Central memory CD4-positive, alpha-beta T cell (primary cell): ENCODE measurements around the gene DLST.
"Not testable (repeated sequence)": the region's sequence is repeated elsewhere in the genome, so short reads cannot be mapped to it uniquely, and the experiment has no call there.

Source experiments
- DNase-seq: peaks from one replicate; pipeline ENCODE4 v3.0.0; 2022

Gene DLST

GRCh38 chr14:74919421-74920165 is 37.9 kb downstream of the DLST start:
- no peak for DNase-seq

- no peak for DNase-seq
These were observed 38.6 kb downstream of the DLST start for GRCh38 chr14:74920281-74920680.

DNA sequence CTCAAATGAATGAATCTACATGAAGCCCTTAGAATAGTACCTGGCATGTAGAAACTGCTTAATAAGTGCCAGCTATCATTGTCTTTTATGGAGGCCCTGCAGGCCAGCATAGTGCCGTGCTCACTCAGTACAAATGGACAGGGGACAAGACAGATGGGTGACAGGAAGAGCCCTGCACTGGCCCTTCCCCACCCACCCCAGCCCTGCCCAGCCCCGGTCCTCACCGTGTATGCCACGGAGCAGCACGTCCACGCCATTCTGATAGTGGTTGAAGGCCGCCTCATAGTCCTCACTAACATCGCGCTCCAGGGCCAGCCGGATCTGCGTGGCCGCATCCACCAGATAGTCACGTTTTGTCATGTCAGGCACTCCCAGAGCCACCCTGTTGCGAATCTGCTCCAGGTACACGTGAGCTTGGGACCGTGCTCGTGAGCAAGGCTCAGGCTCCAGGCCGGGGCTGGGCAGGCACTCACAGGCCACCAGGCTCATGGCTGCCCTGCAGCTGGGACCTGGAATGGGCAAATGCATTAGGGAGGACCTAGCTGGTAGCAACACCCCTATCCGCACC is 39.4 kb downstream of the DLST start:
- no peak for DNase-seq

DNA sequence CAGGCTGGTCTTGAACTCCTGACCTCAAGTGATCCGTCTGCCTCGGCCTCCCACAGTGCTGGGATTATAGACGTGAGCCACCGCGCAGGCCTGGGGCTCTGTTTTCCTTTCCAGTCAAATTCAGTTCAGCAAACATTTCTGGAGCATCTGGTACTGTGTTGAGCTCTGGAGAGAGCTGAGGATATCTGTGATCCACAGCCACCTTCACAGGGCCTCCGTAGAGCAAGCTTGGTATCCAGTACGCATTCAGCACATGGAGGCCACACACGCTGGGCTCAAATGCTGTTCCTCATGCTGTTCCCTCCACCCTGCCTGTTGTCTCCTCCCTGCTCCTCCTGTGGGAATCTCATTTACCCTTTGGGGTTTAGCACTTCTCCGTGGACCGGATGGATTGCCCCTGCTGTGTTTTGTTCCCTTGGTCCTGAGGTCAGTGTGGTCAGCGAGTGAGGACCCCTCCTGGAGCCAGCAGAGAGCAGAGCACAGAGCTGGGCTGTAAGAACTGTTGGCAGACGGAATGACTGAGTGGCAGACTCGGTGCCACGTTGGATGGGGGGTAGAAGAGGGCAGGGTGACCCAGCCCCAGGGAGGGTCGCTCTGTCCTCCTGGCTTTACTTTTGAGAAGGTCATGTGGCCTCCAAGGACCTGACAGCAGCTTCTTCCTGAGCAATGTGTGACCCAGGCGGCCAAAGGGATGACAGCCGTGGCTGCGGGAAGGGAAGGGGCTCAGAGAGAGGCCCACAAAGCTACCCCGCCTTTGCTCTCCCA is 40.5 kb downstream of the DLST start:
- no peak for DNase-seq

DNA sequence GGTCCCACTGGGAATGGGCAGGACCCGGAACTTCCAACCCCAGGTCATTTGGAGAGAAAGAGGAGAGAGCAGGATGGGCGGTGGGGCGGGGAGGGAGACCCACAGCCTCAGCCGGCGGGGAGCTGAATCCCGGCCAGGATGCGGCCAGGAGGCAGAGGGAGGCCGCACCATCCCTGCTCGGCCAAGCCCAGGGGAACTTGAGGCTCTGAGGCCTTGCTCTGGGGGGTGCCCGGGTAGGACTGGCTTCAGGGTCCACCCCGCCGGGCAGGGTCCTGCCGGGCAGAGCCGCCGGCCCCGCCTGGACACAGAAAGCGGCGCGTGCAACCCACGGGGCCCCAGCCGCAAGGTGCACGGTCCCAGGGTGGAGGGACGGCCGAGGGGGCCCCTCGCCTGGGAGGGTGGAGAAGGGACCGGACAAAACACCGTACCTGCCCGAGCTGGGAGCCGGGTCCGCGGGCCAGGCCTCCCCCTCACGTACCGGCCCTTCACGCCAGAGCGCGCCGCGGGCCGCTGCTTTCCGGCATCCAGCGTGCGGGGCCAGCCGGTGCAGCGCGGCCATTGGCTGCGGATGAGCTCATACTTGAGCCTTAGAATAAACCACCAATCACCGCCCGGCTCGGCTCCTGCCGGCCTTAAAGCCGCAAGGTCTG is 41.2 kb downstream of the DLST start, which contains the start of gene RPS6KL1:
Gene RPS6KL1, minus strand, starts transcription at position 509 of the 650 bp plus-strand sequence. CDS start 1,719 bp downstream, outside the sequence.
- peak; percentile 66 for DNase-seq

GRCh38 chr14:74924061-74924460 is 42.3 kb downstream of the DLST start:
- DNase-seq: no peak

DNA sequence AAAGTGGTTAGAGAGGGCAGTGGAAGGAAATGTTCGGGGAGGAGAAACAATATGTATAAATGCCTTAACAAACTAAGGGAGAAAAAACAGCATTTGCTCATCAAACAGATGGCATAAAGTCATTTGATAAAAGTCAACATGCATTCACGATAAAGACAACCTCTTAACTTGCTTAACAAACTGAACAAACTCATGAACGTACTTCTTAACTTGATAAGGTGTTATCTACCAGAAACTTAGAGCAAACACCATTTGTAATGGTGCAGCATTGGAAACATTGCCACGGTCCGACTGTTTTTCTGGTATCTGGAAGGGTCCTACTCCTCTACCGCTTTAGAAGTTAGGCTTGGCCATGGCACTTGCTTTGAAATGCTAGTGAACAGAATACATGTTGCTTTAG is 45.5 kb downstream of the DLST start:
- no peak for DNase-seq

GRCh38 chr14:74929242-74929641 is 47.5 kb downstream of the DLST start:
- no peak for DNase-seq

GRCh38 chr14:74931744-74932143 is 50.0 kb downstream of the DLST start:
- not testable (repeated sequence) for DNase-seq

- no peak for DNase-seq
These were observed 50.7 kb downstream of the DLST start for GRCh38 chr14:74932401-74932901.

DNA sequence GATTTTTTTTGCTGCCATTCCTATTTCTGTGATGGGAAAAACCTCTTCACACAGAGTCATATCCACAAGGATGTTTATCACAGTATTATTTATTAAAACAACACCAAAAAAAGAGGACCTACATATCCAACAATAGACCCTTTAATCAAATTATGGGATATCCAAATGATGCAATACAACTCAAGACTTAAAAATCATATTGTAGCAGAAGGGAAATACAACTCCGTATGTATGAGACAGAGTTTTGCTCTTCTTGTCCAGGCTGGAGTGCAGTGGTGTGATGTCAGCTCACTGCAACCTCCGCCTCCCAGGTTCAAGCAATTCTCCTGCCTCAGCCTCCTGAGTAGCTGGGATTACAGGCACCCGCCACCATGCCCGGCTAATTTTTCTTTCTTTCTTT is 51.2 kb downstream of the DLST start:
- DNase-seq: not testable (repeated sequence)

GRCh38 chr14:74934041-74934440 is 52.3 kb downstream of the DLST start:
- DNase-seq: no peak

GRCh38 chr14:74934476-74935359 is 53.0 kb downstream of the DLST start:
- DNase-seq: no peak

GRCh38 chr14:74935360-74935680 is 53.6 kb downstream of the DLST start:
- no peak for DNase-seq

DNA sequence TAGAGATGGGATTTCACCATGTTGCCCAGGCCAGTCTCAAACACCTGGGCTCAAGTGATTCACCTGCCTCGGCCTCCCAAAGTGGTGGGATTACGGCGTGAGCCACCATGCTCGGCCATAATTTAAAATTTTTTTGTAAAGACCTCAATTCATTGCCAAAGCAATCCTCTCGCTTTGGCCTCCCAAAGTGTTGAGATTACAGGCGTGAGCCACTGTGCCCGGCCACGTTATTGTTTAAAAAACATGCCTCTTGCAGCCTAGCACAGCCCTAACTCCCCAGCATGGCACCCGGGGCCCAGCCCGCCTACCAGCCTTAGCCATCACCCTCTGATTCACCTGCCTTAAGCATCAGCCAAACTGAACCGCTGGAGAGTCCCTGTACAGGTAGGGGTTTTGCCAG is 54.4 kb downstream of the DLST start:
- no peak for DNase-seq

- DNase-seq: no peak
These were observed 55.0 kb downstream of the DLST start for GRCh38 chr14:74936731-74937130.

GRCh38 chr14:74937171-74937570 is 55.5 kb downstream of the DLST start:
- DNase-seq: no peak

DNA sequence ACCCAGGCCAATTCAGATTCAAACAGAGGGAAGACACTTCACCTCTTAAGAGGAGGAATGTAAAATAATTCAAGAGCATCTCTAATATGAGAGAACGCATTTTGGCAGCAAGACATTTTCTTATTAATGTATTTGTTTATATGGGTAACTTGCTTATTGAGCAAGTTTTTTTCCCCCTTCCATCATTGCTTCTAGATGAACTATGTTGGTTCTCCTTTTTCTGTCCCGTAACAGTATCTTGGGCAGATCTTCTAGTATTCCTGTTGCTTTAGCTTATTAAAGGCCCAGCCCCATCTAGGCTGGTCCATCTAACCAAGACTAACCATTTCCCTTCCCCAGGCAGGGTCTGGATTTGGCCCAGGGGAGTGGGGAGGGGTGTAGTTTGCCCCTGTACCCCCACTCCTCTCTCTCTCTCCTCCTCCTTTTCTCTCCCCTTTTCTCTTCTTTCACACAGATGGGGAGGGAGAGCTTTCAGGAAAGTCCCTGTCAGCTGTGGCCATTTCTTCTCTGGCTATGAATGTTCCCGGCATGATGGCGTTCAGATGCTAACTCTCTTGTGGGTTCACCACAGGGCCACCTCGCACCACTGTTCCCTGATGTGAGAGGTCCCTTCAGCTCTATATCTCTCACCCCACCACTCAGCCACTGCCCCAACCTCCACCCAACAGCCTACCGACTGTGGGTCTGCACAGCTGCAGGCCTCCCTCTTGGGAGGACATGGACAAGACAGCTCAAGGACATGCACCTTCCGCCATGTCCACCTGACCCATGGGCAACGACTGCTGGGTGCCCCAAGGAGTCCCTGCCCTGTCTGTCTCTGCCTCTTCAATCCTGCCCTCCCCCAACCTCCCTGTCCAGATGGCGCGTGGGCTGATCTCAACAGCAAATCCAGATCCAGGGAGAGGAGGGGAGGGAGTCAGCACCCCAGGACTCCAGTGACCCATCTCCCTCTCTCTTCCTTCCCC is 57.1 kb downstream of the DLST start:
- DNase-seq: no peak

DNA sequence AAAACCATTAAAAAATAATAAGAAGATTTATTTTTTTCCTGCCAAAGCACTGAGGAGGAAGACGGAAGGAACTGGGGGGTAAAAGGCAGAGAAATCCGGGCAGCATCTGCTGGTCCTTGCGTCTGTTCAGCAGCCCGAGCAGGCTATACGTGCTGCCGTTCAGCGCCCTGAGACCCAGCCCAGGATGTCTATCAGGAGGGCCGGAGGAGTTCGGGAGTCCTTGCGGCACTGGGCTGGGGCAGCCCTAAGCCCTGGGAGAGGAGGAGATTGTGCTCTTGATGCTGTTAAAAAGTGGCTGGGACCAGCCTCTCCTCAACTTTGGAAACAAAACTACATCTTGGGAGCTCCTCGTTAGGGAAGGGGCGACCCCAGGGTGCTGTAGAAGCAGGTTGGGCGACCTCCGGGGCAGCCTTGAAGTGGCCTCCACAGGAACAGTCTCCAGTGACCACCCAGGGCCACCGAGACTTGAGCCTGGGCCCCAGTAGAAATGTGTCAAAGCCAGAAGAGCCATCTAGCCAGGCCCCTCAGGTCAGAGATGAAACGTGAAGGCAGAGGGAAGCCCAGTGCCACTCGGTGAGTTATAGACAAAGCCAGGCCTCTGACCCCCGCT is 59.3 kb downstream of the DLST start:
- DNase-seq: no peak

GRCh38 chr14:74941676-74942097 is 60.0 kb downstream of the DLST start:
- DNase-seq: peak; percentile 45
